A549 (cell line): ENCODE measurements around the gene BMP3. TPM values are rescaled to one million over a fixed set of nuclear protein-coding genes. Genes with fewer than 3 reads are reported as not detected.

ENCODE experiments used
- ATAC-seq, 2 experiments: fragments of 200-7000 bp in 1 of 2; fragments of >200 bp in 1 of 2; cut with Nextera tagmentation in 1 of 2; cut with Tn5 transposase in 1 of 2; 3 replicates each; pipeline versions ENCODE4 v1.8.0 to v1.9.1; 2018 to 2020; ENCODE audit warnings: mild to moderate bottlenecking in 1 of 2, moderate library complexity in 1 of 2
- CTCF ChIA-PET: fragments of 300-600 bp; sonication (Branson Sonifier 250); formaldehyde crosslinking; extraction: SDS; loops from one replicate; lab custom pipeline; 2021; ENCODE audit warnings: antibody characterized with exemption, inconsistent platforms; lab: Yijun Ruan, JAX
- POLR2A ChIA-PET: fragments of 350-600 bp; formaldehyde crosslinking; extraction: SDS; loops from one replicate; lab custom pipeline; 2021; ENCODE audit warnings: antibody characterized with exemption, inconsistent platforms; lab: Yijun Ruan, JAX
- DNase-seq, 2 experiments: peaks; one replicate each; pipeline versions ENCODE4 v3.0.0 to v3.0.0-alpha.2; 2011 to 2016; ENCODE audit warnings: low read depth in 1 of 2, low spot score in 1 of 2
- FAIRE-seq: peaks from 2 replicates; lab custom pipeline; 2011; peaks lifted over from hg19 to GRCh38; lab: Jason Lieb, UNC
- H3K27ac ChIP-seq, 2 experiments: fragments of >200 bp; sonication (Bioruptor Twin); formaldehyde crosslinking; 3 replicates each; pipeline ENCODE4 v1.5.1; 2016 to 2017
- H3K4me1 ChIP-seq: fragments of >200 bp; sonication (Bioruptor Twin); formaldehyde crosslinking; 3 replicates; pipeline ENCODE4 v1.6.1; 2016
- H3K4me2 ChIP-seq: fragments of >200 bp; sonication (Bioruptor Twin); formaldehyde crosslinking; 3 replicates; pipeline ENCODE4 v1.6.1; 2016
- H3K4me3 ChIP-seq: fragments of >200 bp; sonication (Bioruptor Twin); formaldehyde crosslinking; 3 replicates; pipeline ENCODE4 v1.5.1; 2016
- H3K9me3 ChIP-seq: fragments of >200 bp; sonication (Bioruptor Twin); formaldehyde crosslinking; 3 replicates; pipeline ENCODE4 v1.6.1; 2016
- CBX8 ChIP-seq: fragments of 200-600 bp; sonication (generic); IDR thresholded peaks from 2 replicates; pipeline ENCODE4 v1.6.1; 2016
- CEBPB ChIP-seq, 2 experiments: fragments of >200 bp in 1 of 2; sonication (Bioruptor Twin) in 1 of 2; formaldehyde crosslinking in 1 of 2; IDR thresholded peaks; 2 replicates each; pipeline ENCODE4 v1.6.1; 2012 to 2016
- CHD4 ChIP-seq: fragments of 200-600 bp; sonication (generic); IDR thresholded peaks from 2 replicates; pipeline ENCODE4 v1.6.1; 2016; ENCODE audit warnings: antibody characterized with exemption, mild to moderate bottlenecking, borderline replicate concordance
- EHF ChIP-seq: fragments of 250-450 bp; sonication (Bioruptor Pico); IDR thresholded peaks from 2 replicates; pipeline ENCODE4 v1.5.0; 2020; ENCODE audit warnings: mild to moderate bottlenecking
- ELK1 ChIP-seq: fragments of 150-350 bp; IDR thresholded peaks from 2 replicates; pipeline ENCODE4 v1.6.1; 2014; ENCODE audit warnings: low read depth, mild to moderate bottlenecking, low read length
- ESRRA ChIP-seq: fragments of 150-350 bp; IDR thresholded peaks from 2 replicates; pipeline ENCODE4 v1.6.1; 2014; ENCODE audit warnings: mild to moderate bottlenecking, low read length, borderline replicate concordance
- FOSB ChIP-seq: fragments of 250-450 bp; sonication (Bioruptor Pico); IDR thresholded peaks from 2 replicates; pipeline ENCODE4 v1.5.0; 2020; ENCODE audit warnings: mild to moderate bottlenecking, moderate library complexity
- FOSL2 ChIP-seq, 2 experiments: fragments of 450-650 bp in 1 of 2; fragments of >200 bp in 1 of 2; sonication (Bioruptor Twin) in 1 of 2; formaldehyde crosslinking; IDR thresholded peaks; 2 replicates each; pipeline versions ENCODE4 v1.5.0 to v1.6.1; 2016 to 2020; ENCODE audit warnings: mild to moderate bottlenecking in 1 of 2, moderate library complexity in 1 of 2
- HOXA7 ChIP-seq: fragments of 250-450 bp; sonication (Bioruptor Pico); IDR thresholded peaks from 2 replicates; pipeline ENCODE4 v1.5.0; 2020; ENCODE audit warnings: mild to moderate bottlenecking, moderate library complexity
- HOXB13 ChIP-seq: fragments of 250-450 bp; sonication (Bioruptor Pico); IDR thresholded peaks from 2 replicates; pipeline ENCODE4 v1.5.0; 2020; ENCODE audit warnings: low read depth, mild to moderate bottlenecking, moderate library complexity
- JUN ChIP-seq, 2 experiments: fragments of >200 bp; sonication (Bioruptor Twin); formaldehyde crosslinking; IDR thresholded peaks; 2 replicates in 1 of 2; 3 replicates in 1 of 2; pipeline ENCODE4 v1.6.1; 2016 to 2017
- JUNB ChIP-seq: fragments of >200 bp; sonication (Bioruptor Twin); formaldehyde crosslinking; IDR thresholded peaks from 2 replicates; pipeline ENCODE4 v1.6.1; 2016
- KDM5A ChIP-seq: fragments of 200-600 bp; sonication (generic); IDR thresholded peaks from 2 replicates; pipeline ENCODE4 v1.6.1; 2016; ENCODE audit warnings: antibody characterized with exemption, mild to moderate bottlenecking
- MAFK ChIP-seq: fragments of 450-650 bp; IDR thresholded peaks from 2 replicates; pipeline ENCODE4 v1.6.1; 2014; ENCODE audit not compliant: partially characterized antibody
- MAZ ChIP-seq: fragments of 150-350 bp; IDR thresholded peaks from 2 replicates; pipeline ENCODE4 v1.6.1; 2014; ENCODE audit warnings: antibody characterized with exemption, low read depth, low read length, borderline replicate concordance
- MYC ChIP-seq: IDR thresholded peaks from 2 replicates; pipeline ENCODE4 v1.6.1; 2012; ENCODE audit warnings: mild to moderate bottlenecking, inconsistent platforms, low read length, improper control_type of control experiment, borderline replicate concordance
- NFE2L2 ChIP-seq: fragments of 150-350 bp; conservative IDR thresholded peaks from 2 replicates; pipeline ENCODE4 v1.6.1; 2014; ENCODE audit warnings: low read length
- PBX3 ChIP-seq: IDR thresholded peaks from 2 replicates; pipeline ENCODE4 v1.6.1; 2012
- PHF8 ChIP-seq: fragments of 200-600 bp; sonication (generic); IDR thresholded peaks from 2 replicates; pipeline ENCODE4 v1.6.1; 2016; ENCODE audit warnings: low read depth, mild to moderate bottlenecking, antibody characterized with exemption, moderate library complexity, borderline replicate concordance
- POLR2A ChIP-seq: IDR thresholded peaks from 2 replicates; pipeline ENCODE4 v1.6.1; 2012; ENCODE audit warnings: mild to moderate bottlenecking, low read length
- POLR2AphosphoS2 ChIP-seq: conservative IDR thresholded peaks from 2 replicates; pipeline ENCODE4 v1.6.1; 2012; ENCODE audit warnings: low read length, improper control_type of control experiment, inconsistent platforms
- RAD21 ChIP-seq, 2 experiments: fragments of >200 bp in 1 of 2; sonication (Bioruptor Twin) in 1 of 2; formaldehyde crosslinking in 1 of 2; IDR thresholded peaks in 1 of 2; conservative IDR thresholded peaks in 1 of 2; 2 replicates in 1 of 2; 3 replicates in 1 of 2; pipeline ENCODE4 v1.6.1; 2012 to 2018; ENCODE audit warnings: inconsistent platforms in 1 of 2
- RARB ChIP-seq: fragments of 250-450 bp; sonication (Bioruptor Pico); IDR thresholded peaks from 2 replicates; pipeline ENCODE4 v1.8.0; 2021; ENCODE audit warnings: mild to moderate bottlenecking, moderate library complexity
- RCOR1 ChIP-seq: fragments of 150-350 bp; IDR thresholded peaks from 2 replicates; pipeline ENCODE4 v1.6.1; 2014; ENCODE audit warnings: antibody characterized with exemption, low read length, low read depth
- RFX5 ChIP-seq: fragments of 450-650 bp; IDR thresholded peaks from 2 replicates; pipeline ENCODE4 v1.7.1; 2014; ENCODE audit warnings: antibody characterized with exemption, mild to moderate bottlenecking, moderate library complexity
- TFCP2L1 ChIP-seq: fragments of 250-450 bp; sonication (Bioruptor Pico); IDR thresholded peaks from 2 replicates; pipeline ENCODE4 v1.5.0; 2021; ENCODE audit warnings: mild to moderate bottlenecking
- ZNF302 ChIP-seq: fragments of 250-450 bp; sonication (Bioruptor Pico); IDR thresholded peaks from 2 replicates; pipeline ENCODE4 v1.9.0; 2021; ENCODE audit warnings: inconsistent platforms, mild to moderate bottlenecking, moderate library complexity
- ZSCAN20 ChIP-seq: fragments of 250-450 bp; sonication (Bioruptor Pico); IDR thresholded peaks from 2 replicates; pipeline ENCODE4 v1.8.0; 2022; ENCODE audit warnings: mild to moderate bottlenecking, moderate library complexity
- WGBS: methylation state at CpG from one replicate; pipeline ENCODE4 v1.1.6; 2017; ENCODE audit errors: missing lambda C conversion rate; 5-methylcytosine and 5-hydroxymethylcytosine counted together
- polyA plus RNA-seq, 4 experiments: library from polyadenylated mRNA; depleted of rRNA in 3 of 4; stranded (reverse); fragments of >200 nt; fragmentation: RNase III in 1 of 4; extraction: RNeasy Plus Mini Kit Qiagen cat#74134 plus additional on column Dnase treatment in 1 of 4; gene quantifications; 2 replicates in 3 of 4; 3 replicates in 1 of 4; pipeline ENCODE4 v1.2.3, GENCODE V29; 2011 to 2017
- TF ChIP-seq, protein P1 (sequence below): fragments of 250-450 bp; sonication (Bioruptor Pico); IDR thresholded peaks from 2 replicates; pipeline ENCODE4 v1.5.0; 2021; ENCODE audit warnings: mild to moderate bottlenecking, moderate library complexity, borderline replicate concordance
- TF ChIP-seq, protein P2 (sequence below): fragments of >200 bp; sonication (Bioruptor Twin); formaldehyde crosslinking; IDR thresholded peaks from 3 replicates; pipeline ENCODE4 v1.5.1; 2016

The BMP3 gene
- polyA plus RNA-seq, 2 of the 4 experiments (the other 2 are of a cell fraction), result not detected

DNA sequence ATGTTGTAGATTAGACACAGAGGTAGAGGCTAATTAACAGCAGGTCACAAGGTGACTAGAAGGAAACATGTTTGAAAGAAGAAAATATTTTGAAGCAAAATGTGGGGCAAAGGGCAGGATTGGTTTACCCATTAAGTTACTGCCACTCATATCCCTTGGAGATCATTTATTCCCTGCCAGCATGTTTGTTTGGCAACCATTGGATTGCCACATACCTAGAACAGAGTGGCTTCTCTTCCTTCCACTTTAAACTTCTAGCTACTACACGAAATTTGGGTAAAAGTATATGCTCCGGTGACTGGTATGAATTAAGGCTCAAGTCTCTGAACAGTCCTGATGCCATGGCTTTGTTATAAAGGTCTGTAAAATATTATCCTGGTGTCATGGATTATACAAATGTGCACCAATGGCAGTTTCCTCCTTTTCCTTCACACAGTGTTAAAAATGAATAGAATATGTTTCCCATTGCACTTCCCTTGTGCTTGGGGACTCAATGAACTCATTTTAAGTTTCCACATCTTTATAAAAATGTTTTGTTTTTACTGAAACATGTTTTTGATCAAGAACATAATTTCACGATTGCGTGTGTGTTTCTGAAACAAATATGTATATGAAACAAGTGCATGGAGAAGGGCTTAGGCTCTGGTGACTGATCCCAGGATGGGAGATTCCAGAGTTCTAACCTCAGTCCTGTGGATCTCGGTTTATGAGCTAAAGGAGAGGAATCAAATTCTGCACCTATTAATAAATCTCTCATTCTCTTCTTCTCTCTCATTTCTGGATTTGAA lies 12.3 kb downstream of the BMP3 start:
- no peak overlapping the region for H3K27ac ChIP-seq
- no peak for FAIRE-seq
- H3K4me2 ChIP-seq, result no peak overlapping the region
- H3K4me1 ChIP-seq, result no peaks in the 10 kb centered on the region
- H3K4me3 ChIP-seq, result no peak overlapping the region
- H3K9me3 ChIP-seq, result no peaks in the 10 kb centered on the region
- ChIA-PET CTCF (no interaction called here), POLR2A (no interaction called here)
- DNase-seq, result no peak
- TF ChIP-seq HOXA7 (CRISPR knock-in tag), result no peak
- no peak for TF ChIP-seq PBX3
- no peak for TF ChIP-seq EHF (CRISPR knock-in tag)
- TF ChIP-seq FOSL2 (IDR thresholded peaks at IDR 0.05), result no peak
- TF ChIP-seq FOSL2 (CRISPR knock-in tag; IDR thresholded peaks at IDR 0.05), result no peak
- TF ChIP-seq CBX8, result no peak
- TF ChIP-seq RCOR1, result no peak
- no peak for TF ChIP-seq POLR2AphosphoS2
- no peak for TF ChIP-seq FOSB (CRISPR knock-in tag)
- TF ChIP-seq MAZ, result no peak
- no peak for TF ChIP-seq ZSCAN20 (CRISPR knock-in tag)
- no peak for TF ChIP-seq JUNB
- TF ChIP-seq, protein P1, sequence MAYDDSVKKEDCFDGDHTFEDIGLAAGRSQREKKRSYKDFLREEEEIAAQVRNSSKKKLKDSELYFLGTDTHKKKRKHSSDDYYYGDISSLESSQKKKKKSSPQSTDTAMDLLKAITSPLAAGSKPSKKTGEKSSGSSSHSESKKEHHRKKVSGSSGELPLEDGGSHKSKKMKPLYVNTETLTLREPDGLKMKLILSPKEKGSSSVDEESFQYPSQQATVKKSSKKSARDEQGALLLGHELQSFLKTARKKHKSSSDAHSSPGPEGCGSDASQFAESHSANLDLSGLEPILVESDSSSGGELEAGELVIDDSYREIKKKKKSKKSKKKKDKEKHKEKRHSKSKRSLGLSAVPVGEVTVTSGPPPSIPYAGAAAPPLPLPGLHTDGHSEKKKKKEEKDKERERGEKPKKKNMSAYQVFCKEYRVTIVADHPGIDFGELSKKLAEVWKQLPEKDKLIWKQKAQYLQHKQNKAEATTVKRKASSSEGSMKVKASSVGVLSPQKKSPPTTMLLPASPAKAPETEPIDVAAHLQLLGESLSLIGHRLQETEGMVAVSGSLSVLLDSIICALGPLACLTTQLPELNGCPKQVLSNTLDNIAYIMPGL, result no peak
- no peak for TF ChIP-seq CEBPB (IDR thresholded peaks at IDR 0.05)
- TF ChIP-seq KDM5A, result no peak
- TF ChIP-seq RARB, result no peak
- TF ChIP-seq ELK1, result no peak
- TF ChIP-seq, protein P2, sequence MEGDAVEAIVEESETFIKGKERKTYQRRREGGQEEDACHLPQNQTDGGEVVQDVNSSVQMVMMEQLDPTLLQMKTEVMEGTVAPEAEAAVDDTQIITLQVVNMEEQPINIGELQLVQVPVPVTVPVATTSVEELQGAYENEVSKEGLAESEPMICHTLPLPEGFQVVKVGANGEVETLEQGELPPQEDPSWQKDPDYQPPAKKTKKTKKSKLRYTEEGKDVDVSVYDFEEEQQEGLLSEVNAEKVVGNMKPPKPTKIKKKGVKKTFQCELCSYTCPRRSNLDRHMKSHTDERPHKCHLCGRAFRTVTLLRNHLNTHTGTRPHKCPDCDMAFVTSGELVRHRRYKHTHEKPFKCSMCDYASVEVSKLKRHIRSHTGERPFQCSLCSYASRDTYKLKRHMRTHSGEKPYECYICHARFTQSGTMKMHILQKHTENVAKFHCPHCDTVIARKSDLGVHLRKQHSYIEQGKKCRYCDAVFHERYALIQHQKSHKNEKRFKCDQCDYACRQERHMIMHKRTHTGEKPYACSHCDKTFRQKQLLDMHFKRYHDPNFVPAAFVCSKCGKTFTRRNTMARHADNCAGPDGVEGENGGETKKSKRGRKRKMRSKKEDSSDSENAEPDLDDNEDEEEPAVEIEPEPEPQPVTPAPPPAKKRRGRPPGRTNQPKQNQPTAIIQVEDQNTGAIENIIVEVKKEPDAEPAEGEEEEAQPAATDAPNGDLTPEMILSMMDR, result no peak
- no peak for TF ChIP-seq PHF8
- no peak for ATAC-seq
- WGBS, result 21% methylated on average over 5 of the region's 5 CpGs

DNA sequence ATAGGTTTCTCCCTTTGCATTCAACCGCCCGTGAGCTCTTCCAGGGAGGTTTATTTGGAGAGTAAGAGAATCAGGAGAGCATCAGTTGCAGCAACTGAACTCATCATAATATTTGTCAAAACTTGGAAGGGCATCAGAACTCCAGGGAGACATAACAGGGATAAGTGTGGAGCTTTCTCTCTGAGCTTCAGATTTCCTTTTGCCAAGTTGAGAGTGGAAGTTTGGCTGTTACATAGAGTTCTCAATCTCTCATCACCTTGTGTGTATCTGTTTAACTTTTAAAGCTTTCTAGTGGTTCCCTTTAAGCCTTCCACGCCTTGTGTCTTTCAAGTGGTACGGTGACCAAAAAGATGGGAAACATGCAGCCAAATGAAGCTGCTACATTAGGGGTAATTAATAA lies 18.8 kb downstream of the BMP3 start:
- no peaks in the 10 kb centered on the region for H3K9me3 ChIP-seq
- H3K27ac ChIP-seq, result no peak overlapping the region
- H3K4me3 ChIP-seq, result no peak overlapping the region
- no peak for TF ChIP-seq MAZ
- TF ChIP-seq CBX8, result no peak
- TF ChIP-seq POLR2A, result no peak
- TF ChIP-seq HOXB13 (CRISPR knock-in tag), result no peak
- no peak for TF ChIP-seq TFCP2L1 (CRISPR knock-in tag)
- no peak for TF ChIP-seq CEBPB (IDR thresholded peaks at IDR 0.05)
- TF ChIP-seq JUN (IDR thresholded peaks at IDR 0.05), result no peak
- TF ChIP-seq MAFK, result no peak
- no peak for TF ChIP-seq ESRRA
- no peak for TF ChIP-seq RAD21 (conservative IDR thresholded peaks at IDR 0.05 in 1 of 2, IDR thresholded peaks at IDR 0.05 in 1 of 2)
- no peak for TF ChIP-seq HOXA7 (CRISPR knock-in tag)
- no peak for TF ChIP-seq ZNF302 (CRISPR knock-in tag)
- TF ChIP-seq NFE2L2, result no peak
- no peak for TF ChIP-seq MYC
- TF ChIP-seq RFX5, result no peak
- TF ChIP-seq CHD4, result no peak
- ChIA-PET CTCF (interaction anchor here (1.0 to 1.3 kb wide), 2 partner anchors 9 to 21 kb away, joined by 3 read pairs; no protein-coding TSS in a partner anchor), POLR2A (no interaction called here)
- no peak for ATAC-seq
- no peak for FAIRE-seq
- no peak for DNase-seq
- H3K4me2 ChIP-seq, result no peak overlapping the region
- H3K4me1 ChIP-seq, result no peaks in the 10 kb centered on the region
- 33% methylated on average over 4 of the region's 4 CpGs for WGBS
